Sigmoid colon (tissue), 7 donors: ENCODE results near the gene GRIP1. TPM values are rescaled to one million over a fixed set of nuclear protein-coding genes. Genes with fewer than 3 reads are reported as not detected.

Experiments
- DNase-seq: peaks from one replicate; pipeline ENCODE4 v3.0.0-alpha.2; 2019
- H3K27ac ChIP-seq, 4 donors: fragments of 200-600 bp; sonication (generic); one replicate each; pipeline ENCODE4 v1.5.1; 2016 to 2019; ENCODE audit warnings: mild to moderate bottlenecking in 1 of 4
- H3K27me3 ChIP-seq, 3 donors: fragments of 200-600 bp; sonication (generic); one replicate each; pipeline ENCODE4 v1.5.1; 2019; ENCODE audit warnings: mild to moderate bottlenecking in 1 of 3
- H3K36me3 ChIP-seq, 4 donors: fragments of 200-600 bp; sonication (generic); one replicate each; pipeline ENCODE4 v1.5.1; 2016 to 2019
- H3K4me1 ChIP-seq, 4 donors: fragments of 200-600 bp; sonication (generic); one replicate each; pipeline ENCODE4 v1.5.1; 2017 to 2019
- H3K4me3 ChIP-seq, 4 donors: fragments of 200-600 bp; sonication (generic); one replicate each; pipeline ENCODE4 v1.5.1; 2017 to 2019; ENCODE audit warnings: mild to moderate bottlenecking in 2 of 4, moderate library complexity in 1 of 4
- H3K9me3 ChIP-seq, 4 donors: fragments of 200-600 bp in 3 of 4; sonication (generic) in 3 of 4; one replicate each; pipeline versions ENCODE4 v1.5.1 to v1.6.1; 2013 to 2019
- EP300 ChIP-seq, 4 donors: sonication (generic); formaldehyde crosslinking; IDR thresholded peaks; one replicate each; pipeline ENCODE4 v1.6.1; 2017; ENCODE audit warnings: antibody characterized with exemption in 4 of 4
- POLR2A ChIP-seq, 2 donors: fragments of 450-650 bp; IDR thresholded peaks; one replicate each; pipeline ENCODE4 v1.6.1; 2016; ENCODE audit warnings: antibody characterized with exemption in 2 of 2, mild to moderate bottlenecking in 2 of 2, moderate library complexity in 2 of 2
- POLR2AphosphoS5 ChIP-seq, 4 donors: sonication (generic); formaldehyde crosslinking; IDR thresholded peaks; one replicate each; pipeline ENCODE4 v1.6.1; 2017; ENCODE audit warnings: antibody characterized with exemption in 4 of 4
- WGBS, 2 donors: extraction: QIAGEN DNeasy Blood & Tissue Kit; methylation state at CpG; one replicate each; pipeline ENCODE4 v1.1.7; 2013; 5-methylcytosine and 5-hydroxymethylcytosine counted together
- intact Hi-C: fragments of 100-400 bp; cut with DNase I; formaldehyde crosslinking; loops from one replicate; pipeline ENCODE4 v1.15.1; 2023
- polyA plus RNA-seq, 3 donors: library from polyadenylated mRNA; stranded (reverse); fragments of 200-250 nt; gene quantifications; one replicate each; pipeline ENCODE4 v1.2.3, GENCODE V29; 2013
- total RNA-seq, 4 donors: library from RNA; depleted of rRNA; stranded (reverse); fragments of >200 nt; gene quantifications; one replicate each; pipeline ENCODE4 v1.1.0, GENCODE V29; 2016
- TF ChIP-seq, protein P1 (sequence below), 4 experiments: fragments of 450-650 bp in 3 of 4; fragments of 200-600 bp in 1 of 4; IDR thresholded peaks; one replicate each; pipeline ENCODE4 v1.5.1; 2016 to 2019; ENCODE audit warnings: antibody characterized with exemption in 4 of 4, mild to moderate bottlenecking in 3 of 4, moderate library complexity in 2 of 4
- donor health status: healthy with polysubstance abuse.
- donor health status: Bipolar disorder and iron deficiency.
- donor health status: healthy.

GRIP1 gene
- total and polyA plus RNA-seq, 7 donors, result 0.46 to 14.0 (median 6.3) TPM

DNA sequence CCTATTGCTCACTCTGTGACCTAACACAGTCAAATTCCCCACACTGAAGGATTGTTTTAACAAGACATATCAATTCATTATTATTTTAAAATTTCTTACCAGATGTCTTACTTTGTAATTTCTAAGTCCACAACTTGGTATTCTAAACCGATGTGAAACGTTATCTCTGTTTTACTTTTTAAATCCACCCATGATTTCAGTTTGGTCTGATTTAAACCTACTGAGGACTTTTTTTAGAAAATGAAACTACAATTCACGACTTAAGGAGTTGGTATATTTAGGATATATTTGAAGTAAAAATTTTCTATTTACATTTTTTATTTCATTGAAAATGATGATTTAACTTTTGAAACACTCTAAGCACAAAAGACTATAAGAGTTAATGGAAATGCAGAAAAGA lies 35.1 kb upstream of the GRIP1 start:
- Histone ChIP-seq H3K27me3 (no peaks in the 10 kb centered on the region), H3K4me3 (no peak overlapping the region), H3K27ac (no peak overlapping the region), H3K36me3 (no peaks in the 10 kb centered on the region), H3K9me3 (no peaks in the 10 kb centered on the region), H3K4me1 (no peaks in the 10 kb centered on the region)
- DNase-seq, result no peak
- TF ChIP-seq POLR2A (IDR thresholded peaks at IDR 0.05), result no peak
- no peak for TF ChIP-seq POLR2AphosphoS5 (IDR thresholded peaks at IDR 0.05)
- TF ChIP-seq EP300 (IDR thresholded peaks at IDR 0.05), result no peak
- TF ChIP-seq, protein P1, sequence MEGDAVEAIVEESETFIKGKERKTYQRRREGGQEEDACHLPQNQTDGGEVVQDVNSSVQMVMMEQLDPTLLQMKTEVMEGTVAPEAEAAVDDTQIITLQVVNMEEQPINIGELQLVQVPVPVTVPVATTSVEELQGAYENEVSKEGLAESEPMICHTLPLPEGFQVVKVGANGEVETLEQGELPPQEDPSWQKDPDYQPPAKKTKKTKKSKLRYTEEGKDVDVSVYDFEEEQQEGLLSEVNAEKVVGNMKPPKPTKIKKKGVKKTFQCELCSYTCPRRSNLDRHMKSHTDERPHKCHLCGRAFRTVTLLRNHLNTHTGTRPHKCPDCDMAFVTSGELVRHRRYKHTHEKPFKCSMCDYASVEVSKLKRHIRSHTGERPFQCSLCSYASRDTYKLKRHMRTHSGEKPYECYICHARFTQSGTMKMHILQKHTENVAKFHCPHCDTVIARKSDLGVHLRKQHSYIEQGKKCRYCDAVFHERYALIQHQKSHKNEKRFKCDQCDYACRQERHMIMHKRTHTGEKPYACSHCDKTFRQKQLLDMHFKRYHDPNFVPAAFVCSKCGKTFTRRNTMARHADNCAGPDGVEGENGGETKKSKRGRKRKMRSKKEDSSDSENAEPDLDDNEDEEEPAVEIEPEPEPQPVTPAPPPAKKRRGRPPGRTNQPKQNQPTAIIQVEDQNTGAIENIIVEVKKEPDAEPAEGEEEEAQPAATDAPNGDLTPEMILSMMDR (IDR thresholded peaks at IDR 0.05), result no peak
- intact Hi-C loops, result no loop called here
- WGBS, 2 donors, result 34 to 37% methylated on average over 3 of the region's 3 CpGs

DNA sequence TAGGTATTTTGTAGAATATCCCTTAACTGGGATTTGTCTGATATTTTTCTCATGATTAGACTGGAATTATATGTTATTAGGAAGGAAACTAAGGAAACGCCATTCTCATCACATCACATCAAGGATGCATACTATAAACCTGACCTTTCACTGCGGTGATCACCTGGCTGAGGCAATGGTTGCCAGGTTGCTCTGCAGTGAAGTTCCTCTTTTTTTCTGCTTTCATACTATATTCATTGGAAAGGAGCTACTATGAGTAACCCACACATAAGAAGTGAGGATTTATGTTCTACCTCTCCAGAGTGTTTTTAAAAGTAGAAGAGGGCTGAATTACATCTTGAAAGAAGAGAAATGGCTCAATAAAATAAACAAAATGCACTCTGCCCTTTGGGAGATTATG lies 31.0 kb upstream of the GRIP1 start:
- WGBS, 2 donors, result 59 to 68% methylated on average over 2 of the region's 2 CpGs
- Histone ChIP-seq H3K27ac (no peak overlapping the region), H3K9me3 (no peaks in the 10 kb centered on the region), H3K4me3 (no peak overlapping the region), H3K4me1 (no peaks in the 10 kb centered on the region), H3K36me3 (no peaks in the 10 kb centered on the region), H3K27me3 (no peaks in the 10 kb centered on the region)
- TF ChIP-seq, protein P1 (IDR thresholded peaks at IDR 0.05), result no peak
- TF ChIP-seq EP300 (IDR thresholded peaks at IDR 0.05) (no peak), POLR2A (IDR thresholded peaks at IDR 0.05) (no peak), POLR2AphosphoS5 (IDR thresholded peaks at IDR 0.05) (no peak)
- intact Hi-C loops, result no loop called here
- DNase-seq, result no peak

DNA sequence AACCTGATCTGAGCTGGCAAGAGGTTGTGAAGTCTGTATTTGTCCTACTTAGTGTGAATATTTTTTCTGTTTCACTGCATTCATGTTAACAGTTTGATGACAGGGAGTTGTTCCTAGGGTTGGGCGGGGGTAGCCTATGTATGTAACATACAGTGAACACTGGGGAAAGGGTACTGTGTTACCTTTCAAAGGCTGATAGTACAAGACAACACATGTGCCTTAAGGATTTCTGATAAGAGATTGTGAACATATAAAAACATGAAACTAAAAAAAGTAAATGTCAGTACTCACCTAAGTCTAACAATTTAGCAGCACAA lies 30.5 kb upstream of the GRIP1 start:
- no peaks in the 10 kb centered on the region for H3K4me1 ChIP-seq
- H3K27ac ChIP-seq, result no peak overlapping the region
- no peaks in the 10 kb centered on the region for H3K9me3 ChIP-seq
- 83 to 87% methylated on average over 1 of the region's 1 CpG for WGBS, 2 donors
- DNase-seq, result no peak
- no peak overlapping the region for H3K4me3 ChIP-seq
- intact Hi-C loops, result no loop called here
- no peaks in the 10 kb centered on the region for H3K36me3 ChIP-seq
- no peaks in the 10 kb centered on the region for H3K27me3 ChIP-seq
- TF ChIP-seq, protein P1 (IDR thresholded peaks at IDR 0.05), result no peak
- no peak for TF ChIP-seq POLR2A (IDR thresholded peaks at IDR 0.05)
- no peak for TF ChIP-seq POLR2AphosphoS5 (IDR thresholded peaks at IDR 0.05)
- no peak for TF ChIP-seq EP300 (IDR thresholded peaks at IDR 0.05)

DNA sequence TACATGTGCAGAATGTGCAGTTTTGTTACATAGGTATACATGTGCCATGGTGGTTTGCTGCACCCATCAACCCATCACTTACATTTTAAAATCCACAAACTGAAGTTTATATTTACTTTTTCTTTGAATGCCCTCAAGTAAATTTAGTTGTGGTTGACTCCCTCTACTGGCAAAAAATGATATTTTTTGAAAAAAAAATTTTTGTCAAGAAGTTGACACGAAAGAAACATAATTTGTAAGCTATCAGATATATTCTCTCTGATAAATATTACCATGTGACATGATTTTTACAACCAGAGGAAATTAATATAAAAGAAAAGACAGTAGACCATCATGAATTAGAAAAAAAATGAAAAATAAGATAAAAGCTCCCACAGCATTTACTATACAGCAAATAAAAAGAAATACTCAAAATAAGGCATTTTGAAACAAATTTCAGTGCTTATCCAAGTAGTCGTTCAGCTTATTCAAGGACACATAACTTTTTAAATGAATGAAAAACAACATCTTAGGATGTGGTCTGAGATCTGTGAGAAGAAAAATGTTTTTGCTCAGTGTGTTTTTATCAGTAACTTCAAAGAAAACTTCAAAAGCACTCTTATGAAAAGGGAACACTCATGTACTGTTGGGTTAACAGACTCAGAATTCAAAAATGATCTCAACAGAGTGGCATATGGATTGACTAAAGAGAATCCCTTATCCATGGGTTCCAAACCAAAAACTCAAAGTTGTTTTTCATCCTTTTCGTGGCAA lies 30.0 kb upstream of the GRIP1 start:
- no peak overlapping the region for H3K27ac ChIP-seq
- WGBS, 2 donors, result 35 to 42% methylated on average over 3 of the region's 3 CpGs
- H3K4me1 ChIP-seq, result no peaks in the 10 kb centered on the region
- DNase-seq, result no peak
- TF ChIP-seq, protein P1 (IDR thresholded peaks at IDR 0.05), result no peak
- TF ChIP-seq EP300 (IDR thresholded peaks at IDR 0.05) (no peak), POLR2A (IDR thresholded peaks at IDR 0.05) (no peak), POLR2AphosphoS5 (IDR thresholded peaks at IDR 0.05) (no peak)
- no peaks in the 10 kb centered on the region for H3K27me3 ChIP-seq
- no peak overlapping the region for H3K4me3 ChIP-seq
- H3K36me3 ChIP-seq, result no peaks in the 10 kb centered on the region
- intact Hi-C loops, result no loop called here
- no peaks in the 10 kb centered on the region for H3K9me3 ChIP-seq
